HCT116 (cell line): ENCODE measurements around the gene INKA1. TPM values are rescaled to one million over a fixed set of nuclear protein-coding genes. Genes with fewer than 3 reads are reported as not detected.

Experiments
- ATAC-seq: fragments of 200-7000 bp; cut with Tn5 transposase; 2 replicates; pipeline ENCODE4 v1.9.1; 2020; ENCODE audit warnings: mild to moderate bottlenecking, moderate library complexity
- BruUV-seq: library from RNA; stranded (reverse); fragments of 400-500 nt; replicated peaks from 2 replicates; lab custom pipeline; 2021; lab: Mats Ljungman, UMichigan
- CTCF ChIA-PET: fragments of 300-600 bp; sonication (Branson Sonifier 250); formaldehyde crosslinking; loops from one replicate; lab custom pipeline; 2021; ENCODE audit warnings: antibody characterized with exemption; lab: Charles Lee
- POLR2A ChIA-PET: fragments of 300-600, 350-600 bp; sonication (Branson Sonifier 250); formaldehyde crosslinking; loops from one replicate; lab custom pipeline; 2021; ENCODE audit warnings: antibody characterized with exemption; lab: Charles Lee
- RAD21 ChIA-PET, 2 experiments: fragments of 300-600 bp; sonication (Branson Sonifier 250); formaldehyde crosslinking; loops; one replicate each; lab custom pipeline; 2023; ENCODE audit warnings: low total read pairs in 2 of 2; ENCODE audit not compliant: uncharacterized antibody in 2 of 2, unreplicated experiment in 2 of 2, low non-redundant PET in 1 of 2; lab: Charles Lee
- DNase-seq: peaks from one replicate; pipeline ENCODE4 v3.0.0-alpha.2; 2010; ENCODE audit warnings: low read depth, low spot score
- H2AFZ ChIP-seq: fragments of 200-600 bp; shearing (Covaris generic), sonication (generic); 2 replicates; pipeline ENCODE4 v1.6.1; 2017; ENCODE audit warnings: low read depth, mixed run types, mixed read lengths, antibody characterized with exemption, low read length; ENCODE audit not compliant: poor library complexity, severe bottlenecking
- H3K27ac ChIP-seq: 2 replicates; pipeline ENCODE4 v1.5.1; 2012; ENCODE audit warnings: low read depth, low read length
- H3K27me3 ChIP-seq: fragments of 200-600 bp; sonication (generic); 2 replicates; pipeline ENCODE4 v1.6.1; 2016; ENCODE audit warnings: mixed run types, low read length, mixed read lengths; ENCODE audit not compliant: insufficient read depth
- H3K36me3 ChIP-seq, 2 experiments: fragments of 200-500 bp in 1 of 2; fragments of 200-600 bp in 1 of 2; sonication (Bioruptor generic) in 1 of 2; sonication (generic) in 1 of 2; 2 replicates each; pipeline versions ENCODE4 v1.5.1 to v1.6.1; 2014 to 2016; ENCODE audit warnings: low read length in 2 of 2, inconsistent platforms in 1 of 2, mixed read lengths in 1 of 2, mixed run types in 1 of 2; ENCODE audit not compliant: insufficient read depth in 2 of 2, control insufficient read depth in 1 of 2
- H3K4me1 ChIP-seq, 2 experiments: fragments of 200-600 bp in 1 of 2; sonication (generic) in 1 of 2; 2 replicates each; pipeline versions ENCODE4 v1.5.1 to v1.6.1; 2012 to 2017; ENCODE audit warnings: low read length in 2 of 2, inconsistent platforms in 1 of 2, mild to moderate bottlenecking in 1 of 2, mixed read lengths in 1 of 2, mixed run types in 1 of 2, moderate library complexity in 1 of 2; ENCODE audit not compliant: insufficient read depth in 2 of 2, control insufficient read depth in 1 of 2
- H3K4me2 ChIP-seq: fragments of 200-600 bp; sonication (generic); 2 replicates; pipeline ENCODE4 v1.6.1; 2017; ENCODE audit warnings: mixed run types, low read length, mixed read lengths
- H3K4me3 ChIP-seq, 2 experiments: fragments of 200-600 bp in 1 of 2; sonication (generic) in 1 of 2; replicated peaks in 1 of 2; 2 replicates each; pipeline ENCODE4 v1.5.1; 2011 to 2016; ENCODE audit warnings: low read length in 2 of 2, control low read depth in 1 of 2, low read depth in 1 of 2, mild to moderate bottlenecking in 1 of 2, mixed read lengths in 1 of 2, mixed run types in 1 of 2
- H3K79me2 ChIP-seq: fragments of 200-600 bp; sonication (generic); 2 replicates; pipeline ENCODE4 v1.6.1; 2017; ENCODE audit warnings: mild to moderate bottlenecking, mixed run types, low read length, moderate library complexity, mixed read lengths; ENCODE audit not compliant: insufficient read depth
- H3K9ac ChIP-seq: fragments of 200-600 bp; sonication (generic); 2 replicates; pipeline ENCODE4 v1.6.1; 2016; ENCODE audit warnings: low read length, mixed read lengths
- H3K9me2 ChIP-seq: fragments of 200-600 bp; sonication (generic), shearing (Covaris generic); 2 replicates; pipeline ENCODE4 v1.6.1; 2017; ENCODE audit warnings: mixed run types, mild to moderate bottlenecking, moderate library complexity; ENCODE audit not compliant: insufficient read depth
- H3K9me3 ChIP-seq, 2 experiments: fragments of 200-500 bp in 1 of 2; fragments of 200-600 bp in 1 of 2; sonication (Bioruptor generic) in 1 of 2; sonication (generic) in 1 of 2; 2 replicates each; pipeline ENCODE4 v1.6.1; 2014 to 2017; ENCODE audit warnings: low read length in 2 of 2, mixed read lengths in 2 of 2, inconsistent platforms in 1 of 2, low read depth in 1 of 2, mild to moderate bottlenecking in 1 of 2, mixed run types in 1 of 2, moderate library complexity in 1 of 2; ENCODE audit not compliant: control insufficient read depth in 1 of 2, insufficient read depth in 1 of 2
- H4K20me1 ChIP-seq: fragments of 200-600 bp; sonication (generic), shearing (Covaris generic); 2 replicates; pipeline ENCODE4 v1.6.1; 2017; ENCODE audit warnings: mixed run types, mild to moderate bottlenecking, moderate library complexity; ENCODE audit not compliant: insufficient read depth
- CBX3 ChIP-seq: IDR thresholded peaks from 2 replicates; pipeline ENCODE4 v1.6.1; 2012; ENCODE audit warnings: low read depth
- ELF1 ChIP-seq: IDR thresholded peaks from 2 replicates; pipeline ENCODE4 v1.6.1; 2012; ENCODE audit warnings: low read depth, borderline replicate concordance
- EZH2 ChIP-seq: fragments of 200-600 bp; sonication (generic); IDR thresholded peaks from 2 replicates; pipeline ENCODE4 v1.6.1; 2017; ENCODE audit warnings: antibody characterized with exemption, mixed run types
- POLR2A ChIP-seq: IDR thresholded peaks from 2 replicates; pipeline ENCODE4 v1.7.0; 2011; ENCODE audit warnings: borderline replicate concordance; ENCODE audit not compliant: insufficient read depth, insufficient read length; ENCODE audit errors: extremely low read depth
- POLR2AphosphoS5 ChIP-seq: IDR thresholded peaks from 2 replicates; pipeline ENCODE4 v1.6.1; 2011; ENCODE audit warnings: mild to moderate bottlenecking, low read depth, low read length, moderate library complexity
- RAD21 ChIP-seq: IDR thresholded peaks from 2 replicates; pipeline ENCODE4 v1.6.1; 2012; ENCODE audit warnings: low read depth, mild to moderate bottlenecking
- REST ChIP-seq: IDR thresholded peaks from 2 replicates; pipeline ENCODE4 v1.6.1; 2012; ENCODE audit warnings: low read depth
- TCF7L2 ChIP-seq: IDR thresholded peaks from 2 replicates; pipeline ENCODE4 v1.7.0; 2011; ENCODE audit warnings: borderline replicate concordance, inconsistent platforms; ENCODE audit not compliant: insufficient read depth, insufficient read length; ENCODE audit errors: extremely low read depth
- ZFX ChIP-seq: fragments of 450-650 bp; IDR thresholded peaks from 2 replicates; pipeline ENCODE4 v1.6.1; 2017
- intact Hi-C: fragments of 100-400 bp; cut with micrococcal nuclease; formaldehyde crosslinking; loops from 2 replicates; pipeline ENCODE4 v1.10.0; 2022
- total RNA-seq: library from RNA; stranded (reverse); gene quantifications from one replicate; pipeline ENCODE4 v1.2.1, GENCODE V29; 2021; ENCODE audit not compliant: unreplicated experiment
- TF ChIP-seq, protein P1 (sequence below): IDR thresholded peaks from 2 replicates; pipeline ENCODE4 v1.6.1; 2012
- TF ChIP-seq, protein P2 (sequence below): IDR thresholded peaks from 2 replicates; pipeline ENCODE4 v1.6.1; 2011; ENCODE audit warnings: mild to moderate bottlenecking, low read length, moderate library complexity; ENCODE audit not compliant: insufficient replicate concordance; ENCODE audit errors: extremely low read depth

INKA1 gene
- total RNA-seq, 1 experiment from 2014 or later: 1.6 TPM

- H3K27me3 ChIP-seq: no peaks in the 10 kb centered on the region
- no peaks in the 10 kb centered on the region for H3K4me1 ChIP-seq
- ChIA-PET RAD21 (no interaction called here), POLR2A (no interaction called here), CTCF (no interaction called here)
- H3K4me2 ChIP-seq: no peak overlapping the region
- H3K9me2 ChIP-seq: no peaks in the 10 kb centered on the region
- BruUV-seq: no TSS peak
- peaks cover 4% of the 10 kb centered on the region for H4K20me1 ChIP-seq
- TF ChIP-seq RAD21 (no peak), POLR2A (no peak), REST (no peak), ZFX (no peak), ELF1 (no peak), TCF7L2 (no peak), POLR2AphosphoS5 (no peak), EZH2 (no peak), CBX3 (no peak)
- TF ChIP-seq, protein P1, sequence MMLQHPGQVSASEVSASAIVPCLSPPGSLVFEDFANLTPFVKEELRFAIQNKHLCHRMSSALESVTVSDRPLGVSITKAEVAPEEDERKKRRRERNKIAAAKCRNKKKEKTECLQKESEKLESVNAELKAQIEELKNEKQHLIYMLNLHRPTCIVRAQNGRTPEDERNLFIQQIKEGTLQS: no peak
- TF ChIP-seq, protein P2, sequence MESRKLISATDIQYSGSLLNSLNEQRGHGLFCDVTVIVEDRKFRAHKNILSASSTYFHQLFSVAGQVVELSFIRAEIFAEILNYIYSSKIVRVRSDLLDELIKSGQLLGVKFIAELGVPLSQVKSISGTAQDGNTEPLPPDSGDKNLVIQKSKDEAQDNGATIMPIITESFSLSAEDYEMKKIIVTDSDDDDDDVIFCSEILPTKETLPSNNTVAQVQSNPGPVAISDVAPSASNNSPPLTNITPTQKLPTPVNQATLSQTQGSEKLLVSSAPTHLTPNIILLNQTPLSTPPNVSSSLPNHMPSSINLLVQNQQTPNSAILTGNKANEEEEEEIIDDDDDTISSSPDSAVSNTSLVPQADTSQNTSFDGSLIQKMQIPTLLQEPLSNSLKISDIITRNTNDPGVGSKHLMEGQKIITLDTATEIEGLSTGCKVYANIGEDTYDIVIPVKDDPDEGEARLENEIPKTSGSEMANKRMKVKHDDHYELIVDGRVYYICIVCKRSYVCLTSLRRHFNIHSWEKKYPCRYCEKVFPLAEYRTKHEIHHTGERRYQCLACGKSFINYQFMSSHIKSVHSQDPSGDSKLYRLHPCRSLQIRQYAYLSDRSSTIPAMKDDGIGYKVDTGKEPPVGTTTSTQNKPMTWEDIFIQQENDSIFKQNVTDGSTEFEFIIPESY: no peak
- H3K27ac ChIP-seq: no peak overlapping the region
- H3K79me2 ChIP-seq: peaks cover 77% of the 10 kb centered on the region
- H3K9me3 ChIP-seq: no peaks in the 10 kb centered on the region
- no peak overlapping the region for H3K9ac ChIP-seq
- DNase-seq (no peak), ATAC-seq (no peak)
- H3K36me3 ChIP-seq: no peaks in the 10 kb centered on the region
- no peak overlapping the region for H3K4me3 ChIP-seq
- H2AFZ ChIP-seq: no peak overlapping the region
- intact Hi-C loops: no loop called here
Measured at GRCh38 chr3:49759226-49759625, 43.8 kb upstream of the INKA1 start.
